GM12872 (cell line): ENCODE results near the gene RTL1.

Experiments
- TF ChIP-seq, protein P1 (sequence below): IDR thresholded peaks from 3 replicates; pipeline ENCODE4 v1.5.1; 2011; ENCODE audit warnings: low read depth, mild to moderate bottlenecking, low read length, moderate library complexity; ENCODE audit not compliant: insufficient read depth

Gene RTL1

GRCh38 chr14:100840286-100841065, 63.0 kb downstream of the RTL1 start:
- TF ChIP-seq, protein P1, sequence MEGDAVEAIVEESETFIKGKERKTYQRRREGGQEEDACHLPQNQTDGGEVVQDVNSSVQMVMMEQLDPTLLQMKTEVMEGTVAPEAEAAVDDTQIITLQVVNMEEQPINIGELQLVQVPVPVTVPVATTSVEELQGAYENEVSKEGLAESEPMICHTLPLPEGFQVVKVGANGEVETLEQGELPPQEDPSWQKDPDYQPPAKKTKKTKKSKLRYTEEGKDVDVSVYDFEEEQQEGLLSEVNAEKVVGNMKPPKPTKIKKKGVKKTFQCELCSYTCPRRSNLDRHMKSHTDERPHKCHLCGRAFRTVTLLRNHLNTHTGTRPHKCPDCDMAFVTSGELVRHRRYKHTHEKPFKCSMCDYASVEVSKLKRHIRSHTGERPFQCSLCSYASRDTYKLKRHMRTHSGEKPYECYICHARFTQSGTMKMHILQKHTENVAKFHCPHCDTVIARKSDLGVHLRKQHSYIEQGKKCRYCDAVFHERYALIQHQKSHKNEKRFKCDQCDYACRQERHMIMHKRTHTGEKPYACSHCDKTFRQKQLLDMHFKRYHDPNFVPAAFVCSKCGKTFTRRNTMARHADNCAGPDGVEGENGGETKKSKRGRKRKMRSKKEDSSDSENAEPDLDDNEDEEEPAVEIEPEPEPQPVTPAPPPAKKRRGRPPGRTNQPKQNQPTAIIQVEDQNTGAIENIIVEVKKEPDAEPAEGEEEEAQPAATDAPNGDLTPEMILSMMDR: no peak

- TF ChIP-seq, protein P1: no peak
These were observed 63.8 kb downstream of the RTL1 start for GRCh38 chr14:100839681-100840111.

- TF ChIP-seq, protein P1: no peak
These were observed 64.3 kb downstream of the RTL1 start for GRCh38 chr14:100839315-100839585.

DNA sequence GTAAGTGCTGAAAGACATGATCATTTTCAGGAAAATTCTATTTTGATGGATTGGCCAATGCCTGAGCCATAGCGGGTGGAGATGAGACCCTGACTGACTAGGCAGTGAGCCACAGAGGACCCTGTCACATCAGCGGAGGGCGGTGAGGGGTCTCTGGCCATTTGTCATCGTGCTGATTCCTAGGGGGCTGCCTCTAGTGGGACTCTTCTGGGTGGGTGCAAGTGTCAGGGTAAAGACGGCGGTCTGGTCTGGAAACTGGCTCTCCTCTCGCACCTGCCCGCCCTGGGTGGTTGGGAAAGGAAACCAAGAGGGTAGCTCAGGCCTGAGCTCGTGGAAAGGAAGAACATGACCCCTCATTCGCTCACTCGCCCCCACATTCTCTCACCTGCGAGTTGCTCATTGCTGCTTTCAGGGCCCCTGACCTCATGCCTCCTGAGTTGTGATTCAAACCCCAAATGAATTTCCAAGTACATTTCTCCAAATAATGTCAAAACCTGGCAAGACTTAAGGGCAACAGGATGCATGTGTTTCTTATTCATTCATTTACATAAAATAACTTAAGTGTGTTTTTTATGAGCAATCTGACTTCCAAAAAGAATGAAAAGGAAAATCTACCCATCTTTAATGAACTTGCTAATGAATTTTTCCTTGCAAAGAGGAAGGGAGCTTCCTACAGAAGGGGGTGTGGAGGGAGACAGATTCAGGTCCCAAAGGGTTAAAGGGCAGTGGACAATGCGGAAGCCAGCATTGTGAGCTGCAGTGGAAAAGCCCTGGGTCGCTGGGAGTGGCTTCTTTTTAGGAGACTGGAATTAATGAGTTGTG, 64.8 kb downstream of the RTL1 start:
- TF ChIP-seq, protein P1: no peak

GRCh38 chr14:100837805-100838350, 65.6 kb downstream of the RTL1 start:
- TF ChIP-seq, protein P1: no peak

GRCh38 chr14:100836941-100837804, 66.3 kb downstream of the RTL1 start:
- TF ChIP-seq, protein P1: no peak

GRCh38 chr14:100836311-100836805, 67.2 kb downstream of the RTL1 start:
- TF ChIP-seq, protein P1: no peak
